ENCODE data around the gene SIGLEC7. TPM values are rescaled to one million over a fixed set of nuclear protein-coding genes. Genes with fewer than 3 reads are reported as not detected.

Gene SIGLEC7
- total RNA-seq, 4 donors from 2014 or later = not detected

- H3K4me1 ChIP-seq = peaks cover 31% of the 10 kb centered on the region
- no peak for TF ChIP-seq POLR2AphosphoS5 (IDR thresholded peaks at IDR 0.05)
- no peak for TF ChIP-seq EP300 (IDR thresholded peaks at IDR 0.05)
- no peak for TF ChIP-seq CTCF (IDR thresholded peaks at IDR 0.05)
- TF ChIP-seq POLR2A (IDR thresholded peaks at IDR 0.05) = no peak
- no peak overlapping the region for H3K4me3 ChIP-seq
- DNase-seq (ENCODE audit: low spot score in 2 of 2) = no peak
- 74% methylated on average over 1 of the region's 1 CpG for WGBS
- no peaks in the 10 kb centered on the region for H3K9me3 ChIP-seq
- H3K36me3 ChIP-seq = no peaks in the 10 kb centered on the region
- no peak overlapping the region for H3K27ac ChIP-seq
- H3K27me3 ChIP-seq = peaks cover 2% of the 10 kb centered on the region
Observed at GRCh38 chr19:51161266-51161665, 19.2 kb downstream of the SIGLEC7 start.

- H3K9me3 ChIP-seq = no peaks in the 10 kb centered on the region
Observed at GRCh38 chr19:51161867-51162496, 19.9 kb downstream of the SIGLEC7 start.

GRCh38 chr19:51163257-51163656 is 21.2 kb downstream of the SIGLEC7 start:
- Histone ChIP-seq H3K9me3 (no peaks in the 10 kb centered on the region), H3K36me3 (no peaks in the 10 kb centered on the region), H3K27ac (peak overlapping the region; percentile 39), H3K4me3 (no peak overlapping the region), H3K4me1 (peaks cover 29% of the 10 kb centered on the region), H3K27me3 (peaks cover 9% of the 10 kb centered on the region)
- 53% methylated on average over 3 of the region's 3 CpGs for WGBS
- no peak for DNase-seq (ENCODE audit: low spot score in 2 of 2)
- TF ChIP-seq POLR2AphosphoS5 (IDR thresholded peaks at IDR 0.05) = no peak
- TF ChIP-seq POLR2A (IDR thresholded peaks at IDR 0.05) = no peak
- TF ChIP-seq EP300 (IDR thresholded peaks at IDR 0.05) = no peak
- TF ChIP-seq CTCF (IDR thresholded peaks at IDR 0.05) = no peak

More at GRCh38 chr19:51161867-51162496, 19.9 kb downstream of the SIGLEC7 start:
- H3K27me3 ChIP-seq = peaks cover 3% of the 10 kb centered on the region
- H3K4me1 ChIP-seq = peaks cover 31% of the 10 kb centered on the region
- DNase-seq (ENCODE audit: low spot score in 2 of 2) = no peak
- H3K4me3 ChIP-seq = no peak overlapping the region
- WGBS = 59% methylated on average over 4 of the region's 4 CpGs
- TF ChIP-seq CTCF (IDR thresholded peaks at IDR 0.05) (no peak), POLR2A (IDR thresholded peaks at IDR 0.05) (no peak), POLR2AphosphoS5 (IDR thresholded peaks at IDR 0.05) (no peak), EP300 (IDR thresholded peaks at IDR 0.05) (no peak)
- no peak overlapping the region for H3K27ac ChIP-seq
- no peaks in the 10 kb centered on the region for H3K36me3 ChIP-seq

- peaks cover 10% of the 10 kb centered on the region for H3K27me3 ChIP-seq
- H3K4me1 ChIP-seq = peaks cover 30% of the 10 kb centered on the region
- H3K4me3 ChIP-seq = no peak overlapping the region
- H3K36me3 ChIP-seq = no peaks in the 10 kb centered on the region
- DNase-seq (ENCODE audit: low spot score in 2 of 2) = no peak
- whole genome bisulfite sequencing = 54% methylated on average over 3 of the region's 3 CpGs
- H3K27ac ChIP-seq = no peak overlapping the region
- H3K9me3 ChIP-seq = no peaks in the 10 kb centered on the region
- no peak for TF ChIP-seq POLR2AphosphoS5 (IDR thresholded peaks at IDR 0.05)
- no peak for TF ChIP-seq POLR2A (IDR thresholded peaks at IDR 0.05)
- TF ChIP-seq CTCF (IDR thresholded peaks at IDR 0.05) = no peak
- TF ChIP-seq EP300 (IDR thresholded peaks at IDR 0.05) = no peak
Observed at GRCh38 chr19:51164215-51164614, 22.1 kb downstream of the SIGLEC7 start.

GRCh38 chr19:51166846-51167490 is 24.9 kb downstream of the SIGLEC7 start:
- H3K27ac ChIP-seq = no peak overlapping the region
- peaks cover 23% of the 10 kb centered on the region for H3K4me1 ChIP-seq
- no peaks in the 10 kb centered on the region for H3K9me3 ChIP-seq
- H3K36me3 ChIP-seq = no peaks in the 10 kb centered on the region
- WGBS = 77% methylated on average over 5 of the region's 9 CpGs
- no peak overlapping the region for H3K4me3 ChIP-seq
- no peak for DNase-seq (ENCODE audit: low spot score in 2 of 2)
- peaks cover 22% of the 10 kb centered on the region for H3K27me3 ChIP-seq
- TF ChIP-seq EP300 (IDR thresholded peaks at IDR 0.05) (no peak), CTCF (IDR thresholded peaks at IDR 0.05) (no peak), POLR2A (IDR thresholded peaks at IDR 0.05) (no peak), POLR2AphosphoS5 (IDR thresholded peaks at IDR 0.05) (no peak)

Measured in suprapubic skin (tissue), 4 donors.